GM21381 (cell line): ENCODE measurements around the gene OXNAD1.
"Not testable (repeated sequence)": the region's sequence is repeated elsewhere in the genome, so short reads cannot be mapped to it uniquely, and the experiment has no call there.

Experiments used
- ATAC-seq: cut with Tn5 transposase; IDR thresholded peaks from one replicate; pipeline ENCODE4 v1.9.1; 2021; ENCODE audit warnings: mild to moderate bottlenecking, moderate library complexity; ENCODE audit not compliant: unreplicated experiment

The OXNAD1 gene

DNA sequence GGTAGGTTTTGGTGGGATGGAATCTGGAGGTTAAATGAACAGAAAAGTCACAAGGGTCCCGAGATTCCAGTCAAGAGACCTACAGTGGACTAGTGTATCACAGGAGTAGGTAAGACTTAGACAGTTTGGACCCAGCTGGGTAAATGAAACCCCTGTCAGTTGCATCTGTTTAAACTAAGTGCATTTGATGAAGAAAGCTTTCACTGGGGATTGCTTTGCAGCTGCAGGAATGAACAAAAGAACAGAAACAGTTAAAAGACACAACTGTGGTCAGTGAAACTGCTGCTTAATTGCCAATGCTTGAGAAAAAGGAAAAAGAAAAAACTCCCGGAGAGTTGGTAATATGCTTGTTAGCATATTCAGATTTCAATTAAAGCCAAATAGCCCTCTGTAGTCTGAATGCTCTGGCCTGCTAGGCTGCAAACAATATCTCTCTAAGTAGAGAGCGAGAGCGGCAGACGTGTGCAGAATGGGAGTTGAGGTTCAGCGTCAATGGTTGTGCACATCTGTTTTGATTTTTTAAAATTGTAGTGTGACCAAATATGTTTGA is 37.1 kb downstream of the OXNAD1 start:
- no peak for ATAC-seq

DNA sequence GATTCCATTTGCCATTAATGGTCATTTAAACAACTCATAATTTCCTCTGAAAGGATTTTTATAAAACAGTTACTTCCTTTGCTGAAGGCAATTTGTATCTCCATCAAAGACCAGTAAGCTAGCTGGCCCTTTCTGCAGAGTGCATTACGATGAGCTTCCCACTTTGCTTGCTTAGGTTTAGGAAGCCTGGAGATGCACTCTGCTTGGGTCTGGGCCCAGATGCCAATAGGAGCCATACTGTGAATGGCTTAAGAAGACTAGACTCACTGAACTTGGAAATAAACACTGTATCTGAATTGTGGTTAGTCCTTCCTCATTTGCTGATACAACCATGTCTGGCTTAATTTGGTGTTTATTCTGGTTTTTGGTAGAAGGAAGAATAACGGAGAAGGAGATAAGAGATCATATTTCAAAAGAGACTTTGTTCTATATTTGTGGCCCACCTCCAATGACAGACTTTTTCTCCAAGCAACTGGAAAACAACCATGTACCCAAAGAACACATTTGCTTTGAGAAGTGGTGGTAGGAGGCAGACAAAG is 38.1 kb downstream of the OXNAD1 start:
- ATAC-seq: no peak

DNA sequence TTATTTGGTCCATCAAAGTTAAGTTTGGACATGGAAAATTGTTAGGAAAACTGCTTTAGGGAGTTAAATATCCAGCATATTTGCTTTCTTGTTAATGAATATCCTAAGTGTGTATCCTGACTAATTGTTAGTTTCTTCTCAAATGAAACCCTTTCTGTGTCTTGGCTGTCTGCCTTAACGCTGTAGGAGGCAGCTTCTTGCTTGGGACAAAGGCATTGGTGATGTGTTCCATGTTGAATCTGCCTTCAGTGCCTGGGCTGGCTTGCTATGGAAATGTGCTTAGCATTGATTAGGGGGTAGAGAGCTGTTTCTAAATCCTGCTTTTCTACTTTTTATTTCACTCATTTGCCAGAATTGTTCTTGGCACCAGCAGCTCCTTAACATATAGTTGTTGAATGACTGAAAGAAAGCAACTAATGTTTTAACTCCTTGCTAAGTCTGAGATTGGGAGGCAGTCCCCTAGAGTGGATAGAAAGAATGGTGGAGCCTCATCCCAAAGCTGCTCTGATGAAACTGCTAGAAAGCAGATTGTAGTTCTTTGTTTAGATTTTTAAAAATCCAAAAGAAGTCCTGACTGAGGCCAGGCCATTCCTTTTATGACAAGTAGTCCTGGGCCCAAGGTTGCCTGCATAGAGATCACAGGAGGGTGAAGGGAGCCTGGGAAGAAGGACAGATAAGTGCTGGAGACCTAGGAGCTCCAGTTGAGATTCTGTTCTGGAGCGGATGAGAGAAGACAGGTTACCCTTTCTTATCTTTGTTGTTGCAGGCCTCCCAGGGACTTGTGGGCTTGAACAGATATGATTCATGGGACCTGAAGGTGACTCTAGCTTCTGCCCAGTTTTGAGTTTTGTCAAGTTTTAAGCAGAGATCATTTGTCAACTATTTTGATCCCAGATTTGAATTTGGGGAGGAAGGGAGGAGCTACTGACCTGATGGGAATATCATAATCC is 39.3 kb downstream of the OXNAD1 start:
- ATAC-seq: no peak

GRCh38 chr3:16305111-16305541 is 40.1 kb downstream of the OXNAD1 start:
- ATAC-seq: no peak

- no peak for ATAC-seq
These were observed 43.0 kb downstream of the OXNAD1 start for GRCh38 chr3:16307832-16308531.

GRCh38 chr3:16308727-16309126 is 43.7 kb downstream of the OXNAD1 start:
- ATAC-seq: no peak

- ATAC-seq: peak; percentile 91
These were observed 44.5 kb downstream of the OXNAD1 start for GRCh38 chr3:16309558-16309957.

GRCh38 chr3:16310486-16310885 is 45.5 kb downstream of the OXNAD1 start:
- ATAC-seq: not testable (repeated sequence)

GRCh38 chr3:16311960-16312451 is 47.0 kb downstream of the OXNAD1 start:
- ATAC-seq: peak; percentile 61

- ATAC-seq: no peak
These were observed 49.1 kb downstream of the OXNAD1 start for GRCh38 chr3:16313886-16314645.

DNA sequence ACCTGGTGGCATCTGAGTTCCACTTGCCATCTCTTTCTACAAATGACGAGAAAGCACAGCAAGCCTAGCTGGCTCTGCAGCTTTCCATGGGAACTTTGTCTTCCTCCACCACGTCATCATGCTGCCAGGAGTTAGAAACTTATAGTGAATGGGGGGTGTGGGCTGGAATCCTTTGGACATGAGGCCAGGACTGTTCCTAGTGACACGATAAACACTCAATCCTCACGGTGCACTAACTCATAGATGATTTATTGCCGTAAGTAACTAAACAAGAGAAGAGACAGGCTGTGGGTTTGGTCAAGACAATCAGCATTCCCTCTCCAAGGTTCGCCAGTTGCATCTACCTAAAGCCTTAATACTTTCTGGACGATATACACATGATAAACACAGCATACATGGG is 50.6 kb downstream of the OXNAD1 start:
- ATAC-seq: no peak

DNA sequence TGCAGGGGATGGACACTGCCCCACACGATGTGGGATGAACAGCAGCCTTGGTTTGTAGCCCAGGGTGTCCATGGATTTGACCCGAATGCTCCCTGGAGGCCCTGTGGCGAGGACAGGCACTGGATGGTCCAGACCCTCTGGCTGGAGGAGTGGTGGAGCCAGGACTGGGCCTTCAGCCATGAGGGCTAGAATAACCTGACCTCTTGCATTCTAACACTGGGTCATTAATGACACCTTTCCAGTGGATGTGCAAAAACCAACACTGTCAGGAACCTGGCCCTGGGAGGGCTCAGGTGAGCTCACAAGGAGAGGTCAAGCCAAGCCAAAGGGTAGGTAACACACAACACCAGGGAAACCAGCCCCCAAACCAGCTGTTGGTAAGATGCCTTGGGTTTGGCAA is 51.4 kb downstream of the OXNAD1 start:
- ATAC-seq: no peak

DNA sequence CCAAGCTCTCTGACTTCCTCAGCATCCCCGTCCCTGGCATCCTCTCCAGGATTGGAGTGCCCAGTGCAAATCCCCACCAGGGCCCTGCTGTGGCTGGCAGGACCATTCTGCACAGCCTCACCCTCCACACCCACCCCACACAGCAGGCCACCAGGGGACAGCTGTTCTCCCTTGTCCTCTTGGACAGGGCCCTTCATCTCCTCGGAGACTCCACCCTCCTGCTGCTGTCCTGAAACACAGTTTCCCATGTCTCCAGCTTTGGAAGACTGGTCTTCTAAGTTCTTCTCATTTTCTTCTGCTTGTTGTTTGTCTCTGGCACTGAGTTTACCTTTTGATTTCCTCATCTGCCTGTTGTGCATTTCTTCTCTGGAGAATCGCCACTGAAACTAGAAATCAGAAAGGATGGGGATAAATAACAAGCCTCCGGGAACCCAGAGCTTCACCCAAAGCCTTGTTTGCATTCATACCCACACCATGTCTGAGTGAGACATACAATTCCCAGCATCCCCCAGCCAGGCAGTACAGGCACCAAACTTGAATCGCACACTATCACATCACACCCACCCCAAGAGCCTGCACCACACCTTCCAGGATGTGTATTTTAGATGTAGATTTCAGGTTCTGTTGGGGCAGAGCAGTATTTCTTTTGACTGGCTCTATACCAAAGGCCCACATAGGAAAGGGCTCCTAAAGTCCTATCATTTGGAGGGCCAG is 52.0 kb downstream of the OXNAD1 start:
- ATAC-seq: no peak

- ATAC-seq: no peak
These were observed 52.5 kb downstream of the OXNAD1 start for GRCh38 chr3:16317561-16317945.

GRCh38 chr3:16318176-16318575 is 53.2 kb downstream of the OXNAD1 start:
- ATAC-seq: no peak

DNA sequence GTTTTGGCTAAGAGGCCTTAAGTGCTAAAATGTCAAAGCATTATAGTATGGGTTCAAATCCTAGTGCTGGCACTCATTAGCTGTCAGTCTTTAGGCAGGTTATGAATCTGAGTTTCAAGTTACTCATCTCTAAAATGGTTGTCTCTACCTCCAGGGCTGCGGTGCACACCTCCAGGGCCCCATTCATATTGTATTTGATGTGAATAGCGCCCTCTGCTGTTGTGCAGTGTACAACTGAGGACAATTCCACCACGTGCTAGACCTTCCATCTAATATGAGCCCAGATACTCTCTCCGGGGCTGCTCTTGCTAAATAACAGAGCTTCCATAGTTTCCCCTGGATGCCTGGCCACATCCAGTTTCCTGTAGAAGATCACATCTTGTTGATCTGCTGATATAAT is 54.3 kb downstream of the OXNAD1 start:
- ATAC-seq: no peak

GRCh38 chr3:16319723-16320122 is 54.7 kb downstream of the OXNAD1 start:
- no peak for ATAC-seq

GRCh38 chr3:16320711-16321110 is 55.7 kb downstream of the OXNAD1 start:
- no peak for ATAC-seq

DNA sequence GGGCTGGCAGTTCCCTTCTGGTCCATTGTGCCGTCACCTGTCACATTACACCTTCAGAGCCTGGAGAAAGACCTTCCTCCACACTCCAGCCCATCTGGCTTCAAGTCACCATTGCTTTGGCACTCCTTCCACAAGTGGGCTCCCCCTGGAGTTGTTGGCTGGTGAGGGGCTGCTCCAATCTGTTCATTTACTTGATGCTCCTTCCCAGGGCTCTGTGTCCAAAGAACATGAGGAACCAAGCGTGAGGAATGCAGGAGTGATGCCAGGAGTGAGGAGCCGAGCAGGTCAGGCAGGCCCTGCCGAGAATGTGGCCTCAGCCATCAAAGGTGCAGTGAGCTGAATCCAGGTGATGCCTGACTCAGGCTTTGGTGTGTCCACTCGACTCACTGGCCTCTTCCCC is 57.2 kb downstream of the OXNAD1 start:
- no peak for ATAC-seq

- ATAC-seq: no peak
These were observed 58.7 kb downstream of the OXNAD1 start for GRCh38 chr3:16323737-16324136.
